Stimulated activated CD8-positive, alpha-beta memory T cell treated with anti-CD3 and anti-CD28 coated beads, Interleukin-12 subunit alpha, Interleukin-12 subunit beta, amount 100 ng/mL, for 24 hours (primary cell): Measurements from ENCODE around the gene IL16.
"Not testable (repeated sequence)": the region's sequence is repeated elsewhere in the genome, so short reads cannot be mapped to it uniquely, and the experiment has no call there.

Experiments used
- DNase-seq: peaks from one replicate; pipeline ENCODE4 v3.0.0-alpha.2; 2020; ENCODE audit errors: extremely low read depth

Gene IL16

GRCh38 chr15:81313686-81314085, 117.0 kb downstream of the IL16 start:
- no peak for DNase-seq

- no peak for DNase-seq
Measured at GRCh38 chr15:81314378-81314777, 117.7 kb downstream of the IL16 start.

- no peak for DNase-seq
Measured at GRCh38 chr15:81315452-81316175, 118.9 kb downstream of the IL16 start.

- DNase-seq, result no peak
Measured at GRCh38 chr15:81316267-81316666, 119.6 kb downstream of the IL16 start.

- no peak for DNase-seq
Measured at GRCh38 chr15:81317642-81318017, 121.0 kb downstream of the IL16 start.

- DNase-seq, result no peak
Measured at GRCh38 chr15:81321667-81322066, 125.0 kb downstream of the IL16 start.

- no peak for DNase-seq
Measured at GRCh38 chr15:81322676-81323253, 126.1 kb downstream of the IL16 start.

- no peak for DNase-seq
Measured at GRCh38 chr15:81323559-81323943, 126.9 kb downstream of the IL16 start.

- DNase-seq, result peak; percentile 95
Measured at GRCh38 chr15:81323944-81324881, 127.5 kb downstream of the IL16 start, which contains the start of gene STARD5. STARD5 (minus strand) TSS chr15:81324141; CDS start chr15:81324099, 42 bp downstream.

GRCh38 chr15:81326466-81327212, 130.0 kb downstream of the IL16 start:
- DNase-seq, result no peak

GRCh38 chr15:81327516-81327915, 130.8 kb downstream of the IL16 start:
- no peak for DNase-seq

GRCh38 chr15:81329446-81329845, 132.8 kb downstream of the IL16 start:
- no peak for DNase-seq

- no peak for DNase-seq
Measured at GRCh38 chr15:81330366-81331090, 133.8 kb downstream of the IL16 start.

- not testable (repeated sequence) for DNase-seq
Measured at GRCh38 chr15:81331141-81331540, 134.5 kb downstream of the IL16 start.

GRCh38 chr15:81331600-81331999, 134.9 kb downstream of the IL16 start:
- DNase-seq, result no peak

GRCh38 chr15:81332326-81332725, 135.6 kb downstream of the IL16 start:
- no peak for DNase-seq

- DNase-seq, result no peak
Measured at GRCh38 chr15:81333363-81333762, 136.7 kb downstream of the IL16 start.

- DNase-seq, result no peak
Measured at GRCh38 chr15:81334768-81335435, 138.2 kb downstream of the IL16 start.

GRCh38 chr15:81335631-81336030, 139.0 kb downstream of the IL16 start:
- no peak for DNase-seq

GRCh38 chr15:81336568-81336967, 139.9 kb downstream of the IL16 start:
- no peak for DNase-seq

- no peak for DNase-seq
Measured at GRCh38 chr15:81337241-81337640, 140.6 kb downstream of the IL16 start.
